PC-3 (cell line): Measurements from ENCODE around the gene HAUS1.

Source experiments
- EZH2 ChIP-seq: fragments of 300-600 bp; sonication (generic); IDR thresholded peaks from one replicate; pipeline ENCODE4 v1.6.1; 2017; ENCODE audit warnings: antibody characterized with exemption, mild to moderate bottlenecking, low read length; ENCODE audit not compliant: unreplicated experiment
- EZH2phosphoT487 ChIP-seq: fragments of 300-600 bp; sonication (generic); IDR thresholded peaks from 2 replicates; pipeline ENCODE4 v1.6.1; 2018; ENCODE audit warnings: mild to moderate bottlenecking, antibody characterized with exemption, low read length, borderline replicate concordance
- TF ChIP-seq, protein P1 (sequence below): fragments of 300-600 bp; sonication (generic); conservative IDR thresholded peaks from 2 replicates; pipeline ENCODE4 v1.5.1; 2017; ENCODE audit warnings: antibody characterized with exemption, low read depth, mild to moderate bottlenecking, low read length

DNA sequence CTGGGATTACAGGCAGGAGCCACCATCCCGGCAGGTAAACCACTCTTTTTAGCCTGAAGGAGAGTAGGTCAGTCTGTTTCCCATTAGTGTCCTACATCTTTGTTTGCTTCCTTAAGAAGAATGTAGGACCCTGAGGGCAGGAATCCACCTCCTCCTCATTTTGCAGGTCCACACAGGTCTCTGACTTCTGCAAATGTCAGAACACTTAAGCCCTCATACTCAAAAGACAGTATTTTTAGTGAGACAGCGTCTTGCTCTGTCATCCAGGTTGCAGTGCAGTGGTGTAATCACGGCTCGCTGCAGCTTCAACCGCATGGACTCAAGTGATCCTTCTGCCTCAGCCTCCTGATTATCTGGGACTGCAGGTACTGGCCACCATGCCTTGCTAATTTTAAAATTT, 41.4 kb upstream of the HAUS1 start:
- TF ChIP-seq, protein P1, sequence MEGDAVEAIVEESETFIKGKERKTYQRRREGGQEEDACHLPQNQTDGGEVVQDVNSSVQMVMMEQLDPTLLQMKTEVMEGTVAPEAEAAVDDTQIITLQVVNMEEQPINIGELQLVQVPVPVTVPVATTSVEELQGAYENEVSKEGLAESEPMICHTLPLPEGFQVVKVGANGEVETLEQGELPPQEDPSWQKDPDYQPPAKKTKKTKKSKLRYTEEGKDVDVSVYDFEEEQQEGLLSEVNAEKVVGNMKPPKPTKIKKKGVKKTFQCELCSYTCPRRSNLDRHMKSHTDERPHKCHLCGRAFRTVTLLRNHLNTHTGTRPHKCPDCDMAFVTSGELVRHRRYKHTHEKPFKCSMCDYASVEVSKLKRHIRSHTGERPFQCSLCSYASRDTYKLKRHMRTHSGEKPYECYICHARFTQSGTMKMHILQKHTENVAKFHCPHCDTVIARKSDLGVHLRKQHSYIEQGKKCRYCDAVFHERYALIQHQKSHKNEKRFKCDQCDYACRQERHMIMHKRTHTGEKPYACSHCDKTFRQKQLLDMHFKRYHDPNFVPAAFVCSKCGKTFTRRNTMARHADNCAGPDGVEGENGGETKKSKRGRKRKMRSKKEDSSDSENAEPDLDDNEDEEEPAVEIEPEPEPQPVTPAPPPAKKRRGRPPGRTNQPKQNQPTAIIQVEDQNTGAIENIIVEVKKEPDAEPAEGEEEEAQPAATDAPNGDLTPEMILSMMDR: no peak
- no peak for TF ChIP-seq EZH2
- TF ChIP-seq EZH2phosphoT487: no peak
